Measurements from ENCODE around the gene TBCD. TPM values are rescaled to one million over a fixed set of nuclear protein-coding genes. Genes with fewer than 3 reads are reported as not detected.

TBCD gene
- total RNA-seq, 1 experiment from 2014 or later = 94.6 TPM

GRCh38 chr17:82779541-82779940 lies 27.7 kb downstream of the TBCD start:
- Histone ChIP-seq H3K27me3 (replicated peaks; ENCODE audit: control insufficient read depth, insufficient read depth, low read length) (no peaks in the 10 kb centered on the region), H3K4me3 (ENCODE audit: low read depth, low read length) (no peak overlapping the region), H3K36me3 (ENCODE audit: control insufficient read depth, insufficient read depth, low read length) (peaks cover 3% of the 10 kb centered on the region), H3K4me1 (no peaks in the 10 kb centered on the region), H3K9me3 (no peaks in the 10 kb centered on the region)
- H3K36me3 Mint-ChIP-seq (ENCODE audit: insufficient read depth, unreplicated experiment) = peaks cover 20% of the 10 kb centered on the region
- H3K4me3 Mint-ChIP-seq (ENCODE audit: unreplicated experiment) = no peak overlapping the region
- no peak for DNase-seq
- H3K27me3 Mint-ChIP-seq (ENCODE audit: insufficient read depth, unreplicated experiment) = no peaks in the 10 kb centered on the region
- intact Hi-C loops (cut with micrococcal nuclease; ENCODE audit: unreplicated experiment) = no loop called here
- no peak overlapping the region for H3K27ac Mint-ChIP-seq (ENCODE audit: unreplicated experiment)
- no TSS peak for BruUV-seq (replicated peaks)
- ChIA-PET CTCF (no interaction called here), POLR2A (no interaction called here)
- H3K9me3 Mint-ChIP-seq (ENCODE audit: unreplicated experiment) = no peaks in the 10 kb centered on the region
- no peaks in the 10 kb centered on the region for H3K4me1 Mint-ChIP-seq (ENCODE audit: low read depth, unreplicated experiment)
- TF ChIP-seq, protein P1, sequence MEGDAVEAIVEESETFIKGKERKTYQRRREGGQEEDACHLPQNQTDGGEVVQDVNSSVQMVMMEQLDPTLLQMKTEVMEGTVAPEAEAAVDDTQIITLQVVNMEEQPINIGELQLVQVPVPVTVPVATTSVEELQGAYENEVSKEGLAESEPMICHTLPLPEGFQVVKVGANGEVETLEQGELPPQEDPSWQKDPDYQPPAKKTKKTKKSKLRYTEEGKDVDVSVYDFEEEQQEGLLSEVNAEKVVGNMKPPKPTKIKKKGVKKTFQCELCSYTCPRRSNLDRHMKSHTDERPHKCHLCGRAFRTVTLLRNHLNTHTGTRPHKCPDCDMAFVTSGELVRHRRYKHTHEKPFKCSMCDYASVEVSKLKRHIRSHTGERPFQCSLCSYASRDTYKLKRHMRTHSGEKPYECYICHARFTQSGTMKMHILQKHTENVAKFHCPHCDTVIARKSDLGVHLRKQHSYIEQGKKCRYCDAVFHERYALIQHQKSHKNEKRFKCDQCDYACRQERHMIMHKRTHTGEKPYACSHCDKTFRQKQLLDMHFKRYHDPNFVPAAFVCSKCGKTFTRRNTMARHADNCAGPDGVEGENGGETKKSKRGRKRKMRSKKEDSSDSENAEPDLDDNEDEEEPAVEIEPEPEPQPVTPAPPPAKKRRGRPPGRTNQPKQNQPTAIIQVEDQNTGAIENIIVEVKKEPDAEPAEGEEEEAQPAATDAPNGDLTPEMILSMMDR (IDR thresholded peaks at IDR 0.05; ENCODE audit: insufficient read depth in 1 of 2, low read depth in 1 of 2, low read length in 1 of 2, severe bottlenecking in 1 of 2, unreplicated experiment in 1 of 2) = no peak

- CTCF ChIA-PET = interaction anchor here (0.6 to 2.3 kb wide), 5 partner anchors 68 to 329 kb away, joined by 3 to 30 read pairs (median 4); no protein-coding TSS in a partner anchor
- DNase-seq = no peak
- Histone ChIP-seq H3K27me3 (replicated peaks; ENCODE audit: control insufficient read depth, insufficient read depth, low read length) (no peaks in the 10 kb centered on the region), H3K4me1 (no peaks in the 10 kb centered on the region), H3K9me3 (no peaks in the 10 kb centered on the region), H3K4me3 (ENCODE audit: low read depth, low read length) (no peak overlapping the region), H3K36me3 (ENCODE audit: control insufficient read depth, insufficient read depth, low read length) (peaks cover 3% of the 10 kb centered on the region)
- TF ChIP-seq, protein P1 (IDR thresholded peaks at IDR 0.05; ENCODE audit: insufficient read depth in 1 of 2, low read depth in 1 of 2, low read length in 1 of 2, severe bottlenecking in 1 of 2, unreplicated experiment in 1 of 2) = no peak
- no peak overlapping the region for H3K4me3 Mint-ChIP-seq (ENCODE audit: unreplicated experiment)
- no peaks in the 10 kb centered on the region for H3K9me3 Mint-ChIP-seq (ENCODE audit: unreplicated experiment)
- intact Hi-C loops (cut with micrococcal nuclease; ENCODE audit: unreplicated experiment) = no loop called here
- no peaks in the 10 kb centered on the region for H3K27me3 Mint-ChIP-seq (ENCODE audit: insufficient read depth, unreplicated experiment)
- H3K27ac Mint-ChIP-seq (ENCODE audit: unreplicated experiment) = no peak overlapping the region
- H3K36me3 Mint-ChIP-seq (ENCODE audit: insufficient read depth, unreplicated experiment) = peaks cover 15% of the 10 kb centered on the region
- H3K4me1 Mint-ChIP-seq (ENCODE audit: low read depth, unreplicated experiment) = no peaks in the 10 kb centered on the region
- no TSS peak for BruUV-seq (replicated peaks)
- POLR2A ChIA-PET = no interaction called here
Observed at GRCh38 chr17:82780195-82780594, 28.3 kb downstream of the TBCD start.

DNA sequence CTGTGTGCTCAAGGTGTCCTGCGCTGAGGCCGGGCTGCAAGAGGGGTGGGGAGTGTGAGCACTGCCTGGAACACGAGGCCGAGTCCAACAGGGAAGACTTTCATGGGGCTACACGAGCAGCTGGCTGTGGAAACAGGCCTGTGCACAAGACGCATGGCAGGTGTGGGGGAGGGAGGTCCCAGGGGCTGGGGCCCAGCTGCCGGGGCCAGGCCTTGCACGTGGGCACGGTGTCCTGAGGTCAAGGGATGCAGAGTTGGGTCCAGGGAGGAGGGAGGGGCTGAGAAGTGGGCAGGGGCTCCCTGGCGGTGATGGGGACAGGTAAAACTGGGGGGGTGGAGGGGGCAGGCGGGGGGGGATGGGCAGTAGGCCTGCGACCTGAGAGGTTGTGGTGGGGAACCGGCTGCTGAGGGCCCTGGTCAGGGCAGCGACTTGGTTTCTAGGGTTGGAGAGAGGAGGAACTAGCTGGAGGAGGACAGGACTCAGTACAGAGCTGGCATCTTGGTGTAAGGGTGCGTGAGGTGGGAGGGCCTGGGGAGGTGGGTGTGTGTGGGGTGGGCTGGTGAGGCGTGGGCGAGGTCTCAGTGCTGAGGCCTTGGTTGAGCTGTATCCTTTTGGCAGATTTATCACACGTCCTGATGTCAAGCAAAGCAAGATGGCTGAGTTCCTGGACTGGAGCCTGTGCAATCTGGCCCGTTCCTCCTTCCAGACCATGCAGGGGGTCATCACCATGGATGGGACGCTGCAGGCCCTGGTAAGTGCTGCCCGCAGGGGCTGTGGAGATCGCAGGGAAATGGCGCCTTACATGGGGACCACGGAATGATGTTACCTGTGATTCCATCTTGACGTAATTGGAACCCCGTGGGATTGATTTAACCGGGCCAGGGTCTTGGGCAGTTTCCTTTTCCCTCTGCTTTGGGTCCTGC lies 29.4 kb downstream of the TBCD start:
- TF ChIP-seq, protein P1 (IDR thresholded peaks at IDR 0.05; ENCODE audit: insufficient read depth in 1 of 2, low read depth in 1 of 2, low read length in 1 of 2, severe bottlenecking in 1 of 2, unreplicated experiment in 1 of 2) = no peak
- Mint-ChIP-seq H3K4me3 (ENCODE audit: unreplicated experiment) (no peak overlapping the region), H3K27me3 (ENCODE audit: insufficient read depth, unreplicated experiment) (no peaks in the 10 kb centered on the region), H3K36me3 (ENCODE audit: insufficient read depth, unreplicated experiment) (peaks cover 14% of the 10 kb centered on the region), H3K9me3 (ENCODE audit: unreplicated experiment) (no peaks in the 10 kb centered on the region), H3K4me1 (ENCODE audit: low read depth, unreplicated experiment) (no peaks in the 10 kb centered on the region), H3K27ac (ENCODE audit: unreplicated experiment) (no peak overlapping the region)
- H3K4me1 ChIP-seq = no peaks in the 10 kb centered on the region
- DNase-seq = no peak
- intact Hi-C loops (cut with micrococcal nuclease; ENCODE audit: unreplicated experiment) = no loop called here
- POLR2A ChIA-PET = no interaction called here
- no peaks in the 10 kb centered on the region for H3K9me3 ChIP-seq
- CTCF ChIA-PET = interaction anchor here (0.7 to 2.3 kb wide), 6 partner anchors 88 to 136 kb away, joined by 3 to 30 read pairs (median 10); no protein-coding TSS in a partner anchor
- H3K27me3 ChIP-seq (replicated peaks; ENCODE audit: control insufficient read depth, insufficient read depth, low read length) = no peaks in the 10 kb centered on the region
- peaks cover 3% of the 10 kb centered on the region for H3K36me3 ChIP-seq (ENCODE audit: control insufficient read depth, insufficient read depth, low read length)
- H3K4me3 ChIP-seq (ENCODE audit: low read depth, low read length) = no peak overlapping the region
- no TSS peak for BruUV-seq (replicated peaks)

Data from Caco-2 (cell line).